GM23338 (cell line): Measurements from ENCODE around the gene EGR1. TPM values are rescaled to one million over a fixed set of nuclear protein-coding genes. Genes with fewer than 3 reads are reported as not detected.

ENCODE experiments used
- ATAC-seq: fragments of 200-7000 bp; cut with Tn5 transposase; 3 replicates; pipeline ENCODE4 v1.9.1; 2020
- DNase-seq: peaks from one replicate; pipeline ENCODE4 v3.0.0-alpha.2; 2015; ENCODE audit warnings: low spot score
- H2AFZ ChIP-seq: fragments of 200-600 bp; sonication (generic); 2 replicates; pipeline ENCODE4 v1.8.0; 2016; ENCODE audit warnings: antibody characterized with exemption, mild to moderate bottlenecking, moderate library complexity
- H3F3A ChIP-seq: fragments of 200-600 bp; sonication (generic); replicated peaks from 2 replicates; pipeline ENCODE4 v1.8.0; 2017; ENCODE audit warnings: antibody characterized with exemption, mixed run types, low read depth
- H3K27ac ChIP-seq: fragments of 200-600 bp; sonication (generic); 2 replicates; pipeline ENCODE4 v1.6.1; 2016; ENCODE audit warnings: low read depth
- H3K27me3 ChIP-seq: fragments of 200-600 bp; sonication (generic); 2 replicates; pipeline ENCODE4 v1.8.0; 2016; ENCODE audit warnings: mild to moderate bottlenecking, mixed run types, moderate library complexity; ENCODE audit not compliant: insufficient read depth
- H3K36me3 ChIP-seq: fragments of 200-600 bp; sonication (generic); 2 replicates; pipeline ENCODE4 v1.8.0; 2016; ENCODE audit warnings: mild to moderate bottlenecking; ENCODE audit not compliant: insufficient read depth
- H3K4me1 ChIP-seq: fragments of 200-600 bp; sonication (generic); 2 replicates; pipeline ENCODE4 v1.8.0; 2016; ENCODE audit warnings: mild to moderate bottlenecking, moderate library complexity; ENCODE audit not compliant: insufficient read depth
- H3K4me2 ChIP-seq: fragments of 200-600 bp; sonication (generic); 2 replicates; pipeline ENCODE4 v1.7.1; 2017; ENCODE audit warnings: mixed run types
- H3K4me3 ChIP-seq: fragments of 200-600 bp; sonication (generic); 2 replicates; pipeline ENCODE4 v1.6.1; 2016; ENCODE audit warnings: mixed run types
- H3K79me2 ChIP-seq: fragments of 200-600 bp; sonication (generic); replicated peaks from 2 replicates; pipeline ENCODE4 v1.8.0; 2017; ENCODE audit warnings: mild to moderate bottlenecking; ENCODE audit not compliant: insufficient read depth
- H3K9me2 ChIP-seq: fragments of 200-600 bp; sonication (generic); 2 replicates; pipeline ENCODE4 v1.8.0; 2017; ENCODE audit not compliant: insufficient read depth
- H4K20me1 ChIP-seq: fragments of 200-600 bp; sonication (generic); replicated peaks from 2 replicates; pipeline ENCODE4 v1.8.0; 2017; ENCODE audit warnings: mild to moderate bottlenecking; ENCODE audit not compliant: insufficient read depth
- H3K27ac Mint-ChIP-seq: 2 replicates; pipeline ENCODE4 v1.8.0; 2020; ENCODE audit warnings: inconsistent platforms, mild to moderate bottlenecking, moderate library complexity, mixed read lengths
- H3K27me3 Mint-ChIP-seq: 3 replicates; pipeline ENCODE4 v1.8.0; 2022; ENCODE audit warnings: low read depth, mild to moderate bottlenecking, moderate library complexity, mixed read lengths, inconsistent platforms; ENCODE audit not compliant: insufficient read depth, poor library complexity
- H3K36me3 Mint-ChIP-seq: 3 replicates; pipeline ENCODE4 v1.8.0; 2021; ENCODE audit warnings: low read depth, mild to moderate bottlenecking, inconsistent platforms, moderate library complexity, mixed read lengths
- H3K4me1 Mint-ChIP-seq: 3 replicates; pipeline ENCODE4 v1.8.0; 2020; ENCODE audit warnings: mild to moderate bottlenecking, inconsistent platforms, mixed read lengths
- H3K4me3 Mint-ChIP-seq: 3 replicates; pipeline ENCODE4 v1.8.0; 2021; ENCODE audit warnings: moderate library complexity, mild to moderate bottlenecking, inconsistent platforms, mixed read lengths
- H3K9me3 Mint-ChIP-seq: 3 replicates; pipeline ENCODE4 v1.8.0; 2020; ENCODE audit warnings: moderate library complexity, mild to moderate bottlenecking, inconsistent platforms, mixed read lengths
- JUNB ChIP-seq: IDR thresholded peaks from one replicate; pipeline ENCODE4 v1.6.1; 2016; ENCODE audit warnings: antibody characterized with exemption; ENCODE audit not compliant: unreplicated experiment
- POLR2AphosphoS5 ChIP-seq: IDR thresholded peaks from 2 replicates; pipeline ENCODE4 v1.6.1; 2016; ENCODE audit warnings: antibody characterized with exemption, low read depth
- ZNF114 ChIP-seq: fragments of 250-450 bp; sonication (Bioruptor Pico); IDR thresholded peaks from 2 replicates; pipeline ENCODE4 v1.5.0; 2020; ENCODE audit warnings: mild to moderate bottlenecking, moderate library complexity
- ZNF331 ChIP-seq: fragments of 250-450 bp; sonication (Bioruptor Pico); IDR thresholded peaks from 2 replicates; pipeline ENCODE4 v1.5.0; 2020; ENCODE audit warnings: low read depth, mild to moderate bottlenecking, moderate library complexity
- ZNF462 ChIP-seq: fragments of 250-450 bp; sonication (Bioruptor Pico); IDR thresholded peaks from 2 replicates; pipeline ENCODE4 v1.5.0; 2020; ENCODE audit warnings: mild to moderate bottlenecking, moderate library complexity
- polyA plus RNA-seq: library from polyadenylated mRNA; unstranded; fragments of >200 nt; fragmentation: Nextera tagmentation; extraction: Ambion mirVana; gene quantifications from 2 replicates; pipeline ENCODE4 v1.2.1, GENCODE V29; 2016
- total RNA-seq: library from RNA; depleted of rRNA; stranded (reverse); fragments of >200 nt; shearing (Covaris generic); gene quantifications from 2 replicates; pipeline ENCODE4 v1.2.3, GENCODE V29; 2014
- TF ChIP-seq, protein P1 (sequence below): IDR thresholded peaks from 2 replicates; pipeline ENCODE4 v1.6.1; 2016; ENCODE audit warnings: antibody characterized with exemption

EGR1 gene
- total and polyA plus RNA-seq, 2 experiments from 2014 or later, result 13.5 to 60.3 TPM

- TF ChIP-seq ZNF462, result no peak
- 0 out of 2 replicates have a peak, but pooled peaks have one; percentile 11 for TF ChIP-seq ZNF114
Measured at GRCh38 chr5:138469540-138470321, 4.5 kb downstream of the EGR1 start (continued).

GRCh38 chr5:138470322-138471051 lies 5.2 kb downstream of the EGR1 start:
- no peaks in the 10 kb centered on the region for H3K9me2 ChIP-seq
- peaks cover 29% of the 10 kb centered on the region; the same call in 2 of the 3 replicates for H3K4me1 Mint-ChIP-seq
- H3K36me3 ChIP-seq, result 0 out of 2 replicates have a peak, but pooled peaks cover 3% of the 10 kb centered on the region
- peaks cover 47% of the 10 kb centered on the region for H3K27me3 Mint-ChIP-seq
- H3K79me2 ChIP-seq, result no peaks in the 10 kb centered on the region
- peaks cover 5% of the 10 kb centered on the region for H3K4me1 ChIP-seq
- ATAC-seq, result peak; percentile 4
- no peak overlapping the region for H3K4me3 ChIP-seq
- no peak overlapping the region for H3K4me3 Mint-ChIP-seq
- peaks cover 15% of the 10 kb centered on the region; the same call in 2 of the 3 replicates for H3K9me3 Mint-ChIP-seq
- H3K27ac ChIP-seq, result no peak overlapping the region
- H3K4me2 ChIP-seq, result no peak overlapping the region
- H3F3A ChIP-seq, result peaks cover 9% of the 10 kb centered on the region
- H3K36me3 Mint-ChIP-seq, result peaks cover 28% of the 10 kb centered on the region
- peaks cover 14% of the 10 kb centered on the region; the same call in 1 of the 2 replicates for H4K20me1 ChIP-seq
- H2AFZ ChIP-seq, result no peak overlapping the region
- H3K27ac Mint-ChIP-seq, result no peak overlapping the region
- no peak for DNase-seq
- peaks cover 26% of the 10 kb centered on the region for H3K27me3 ChIP-seq
- TF ChIP-seq JUNB (no peak), ZNF462 (no peak), POLR2AphosphoS5 (no peak), ZNF331 (CRISPR knock-in tag) (no peak)
- TF ChIP-seq, protein P1, sequence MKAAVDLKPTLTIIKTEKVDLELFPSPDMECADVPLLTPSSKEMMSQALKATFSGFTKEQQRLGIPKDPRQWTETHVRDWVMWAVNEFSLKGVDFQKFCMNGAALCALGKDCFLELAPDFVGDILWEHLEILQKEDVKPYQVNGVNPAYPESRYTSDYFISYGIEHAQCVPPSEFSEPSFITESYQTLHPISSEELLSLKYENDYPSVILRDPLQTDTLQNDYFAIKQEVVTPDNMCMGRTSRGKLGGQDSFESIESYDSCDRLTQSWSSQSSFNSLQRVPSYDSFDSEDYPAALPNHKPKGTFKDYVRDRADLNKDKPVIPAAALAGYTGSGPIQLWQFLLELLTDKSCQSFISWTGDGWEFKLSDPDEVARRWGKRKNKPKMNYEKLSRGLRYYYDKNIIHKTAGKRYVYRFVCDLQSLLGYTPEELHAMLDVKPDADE, result no peak
